ENCODE results near the gene LENG9.
"Not testable (repeated sequence)": the region's sequence is repeated elsewhere in the genome, so short reads cannot be mapped to it uniquely, and the experiment has no call there.

LENG9 gene

DNA sequence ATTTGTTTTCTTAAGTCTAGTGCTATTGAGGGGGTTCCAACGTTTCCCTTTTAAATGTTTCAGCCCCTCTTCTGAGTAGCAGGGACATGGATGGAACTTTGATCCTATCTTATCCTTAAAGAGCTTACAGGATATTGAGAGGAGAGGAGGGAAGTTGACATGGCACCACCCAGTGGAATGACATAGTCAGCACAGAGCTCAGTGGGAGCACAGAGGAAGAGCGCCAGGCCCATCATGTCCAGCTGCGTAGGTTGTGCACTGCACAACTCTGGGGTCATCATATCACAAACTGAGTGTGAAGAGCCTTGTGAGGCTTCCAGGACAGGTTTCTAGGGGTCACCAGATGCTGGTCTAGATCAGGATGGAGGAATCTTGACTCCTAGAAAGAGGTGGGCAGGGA is 14.1 kb upstream of the LENG9 start:
- no peak for DNase-seq

DNA sequence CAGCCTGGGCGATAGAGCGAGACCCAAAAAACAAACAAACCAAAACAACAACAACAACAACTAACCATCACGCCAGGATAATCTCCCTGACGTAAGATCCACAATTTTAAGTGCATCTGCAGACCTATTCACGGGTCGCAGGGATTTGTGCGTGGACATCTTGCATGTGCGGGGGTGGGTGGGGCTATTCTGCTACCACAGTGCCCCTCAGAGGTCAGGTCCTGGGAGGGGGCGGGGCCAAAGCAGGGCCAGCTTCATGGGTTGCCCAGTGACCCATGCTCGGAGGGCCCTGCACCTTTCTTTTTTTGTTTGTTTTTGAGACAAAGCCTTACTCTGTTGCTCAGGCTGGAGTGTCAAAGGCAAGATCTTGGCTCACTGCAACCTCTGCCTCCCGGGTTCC is 12.1 kb upstream of the LENG9 start:
- no peak for DNase-seq

DNA sequence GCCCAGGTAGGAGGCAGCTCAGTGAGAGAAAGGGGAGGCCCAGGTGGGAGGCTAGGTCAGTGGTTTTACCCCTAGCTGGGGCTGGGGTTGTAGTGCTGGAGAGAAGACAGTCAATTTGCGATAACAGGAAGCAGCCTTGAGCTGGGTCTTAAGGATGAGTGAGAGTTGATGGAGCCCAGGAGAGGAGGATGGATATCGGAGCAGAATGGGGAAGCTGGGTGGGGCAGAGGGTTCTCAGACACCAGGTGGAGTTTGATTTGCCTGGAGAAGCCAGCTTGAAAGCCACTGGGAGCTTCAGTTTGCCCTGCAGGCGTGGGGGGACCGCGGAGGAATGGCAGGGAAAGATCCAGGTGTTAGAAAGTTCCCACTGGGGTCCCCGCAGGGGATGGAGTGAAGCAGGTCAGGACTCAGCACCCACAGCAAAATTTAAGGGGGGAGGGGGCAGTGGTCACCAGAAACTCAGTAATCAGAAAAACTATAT is 10.4 kb upstream of the LENG9 start:
- DNase-seq, result no peak

DNA sequence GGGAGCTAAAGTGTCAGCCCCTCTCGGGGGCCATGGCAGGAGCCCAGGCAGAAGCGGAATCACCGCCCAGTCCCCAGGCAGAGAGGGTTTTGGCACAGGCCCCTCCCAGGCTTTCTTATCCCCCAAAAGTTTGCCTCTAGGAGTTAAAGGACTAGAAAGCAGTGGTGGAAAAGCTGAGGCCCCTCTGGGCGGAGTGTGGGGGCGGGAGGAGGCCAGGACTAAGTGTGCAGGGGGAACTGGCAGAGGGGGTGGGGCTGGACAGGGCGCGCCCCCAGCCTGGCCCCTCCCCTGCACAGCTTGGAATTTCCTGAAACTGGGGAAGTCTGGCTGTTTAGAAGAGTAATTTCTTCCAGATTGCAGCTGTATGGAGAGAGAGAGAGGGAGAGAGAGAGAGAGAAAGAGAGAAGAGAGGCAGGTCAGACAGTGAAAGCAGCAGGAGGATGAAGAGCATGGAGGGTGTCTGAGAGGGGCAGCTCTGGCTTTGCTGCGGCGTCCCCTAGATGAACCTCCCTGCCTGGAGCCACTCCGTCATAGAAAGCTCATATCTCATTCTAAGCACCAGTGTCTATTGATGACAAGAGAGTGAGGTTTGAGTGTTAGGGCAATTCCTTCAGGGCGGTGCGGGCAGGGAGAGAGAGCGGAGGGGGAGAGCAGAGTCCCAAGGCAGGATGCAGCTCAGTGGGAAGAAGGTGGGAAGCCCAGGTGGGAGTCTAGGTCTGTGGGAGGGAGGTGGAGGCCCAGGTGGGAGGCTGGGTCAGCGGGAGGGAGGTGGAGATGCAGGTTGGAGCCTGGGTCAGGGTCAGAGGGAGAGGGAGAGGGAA is 9.7 kb upstream of the LENG9 start, which contains the start of gene CDC42EP5:
CDC42EP5 (minus strand) TSS at position 226 of the 821 bp plus-strand sequence. CDS start 7,749 bp downstream, outside the sequence.
- no peak for DNase-seq

DNA sequence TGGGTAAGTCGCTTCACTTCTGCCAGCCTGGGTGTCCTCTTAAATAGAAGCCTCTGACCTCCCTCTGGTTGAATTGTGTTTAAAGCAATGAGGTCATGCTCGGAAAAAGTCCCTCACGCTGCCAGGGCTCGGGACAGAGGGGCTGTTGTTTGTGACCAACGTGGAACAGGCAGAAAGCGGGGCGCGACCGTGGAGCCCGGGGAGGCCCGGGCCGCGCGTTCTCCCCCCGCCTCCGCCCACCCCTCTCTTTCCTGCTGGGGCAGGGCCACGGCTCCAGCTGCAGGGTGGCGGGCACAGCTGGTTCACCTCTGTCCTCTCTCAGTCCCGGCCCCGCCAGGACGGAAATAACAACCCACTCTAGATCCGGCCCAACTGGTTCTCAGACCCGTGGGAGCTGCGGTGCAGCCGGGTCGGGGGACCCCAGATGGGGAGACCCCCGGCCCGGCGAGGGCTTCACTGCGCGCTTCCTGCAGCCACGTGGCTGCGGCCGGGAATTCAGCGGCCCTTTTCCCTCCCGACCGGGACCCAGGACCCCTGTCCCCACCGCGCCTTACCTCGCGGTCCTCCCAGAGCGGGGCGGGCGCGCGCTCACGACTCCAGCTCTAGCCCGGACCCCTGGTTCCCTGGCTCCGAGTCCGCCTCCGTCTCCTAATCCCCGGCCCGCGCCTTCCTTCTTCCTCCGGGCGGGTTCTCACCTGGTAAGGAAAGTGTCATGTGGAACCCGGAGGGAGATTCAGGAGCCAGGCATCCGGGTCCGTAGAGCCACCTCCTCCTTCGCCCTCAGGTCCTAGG is 7.6 kb upstream of the LENG9 start:
- DNase-seq, result no peak

DNA sequence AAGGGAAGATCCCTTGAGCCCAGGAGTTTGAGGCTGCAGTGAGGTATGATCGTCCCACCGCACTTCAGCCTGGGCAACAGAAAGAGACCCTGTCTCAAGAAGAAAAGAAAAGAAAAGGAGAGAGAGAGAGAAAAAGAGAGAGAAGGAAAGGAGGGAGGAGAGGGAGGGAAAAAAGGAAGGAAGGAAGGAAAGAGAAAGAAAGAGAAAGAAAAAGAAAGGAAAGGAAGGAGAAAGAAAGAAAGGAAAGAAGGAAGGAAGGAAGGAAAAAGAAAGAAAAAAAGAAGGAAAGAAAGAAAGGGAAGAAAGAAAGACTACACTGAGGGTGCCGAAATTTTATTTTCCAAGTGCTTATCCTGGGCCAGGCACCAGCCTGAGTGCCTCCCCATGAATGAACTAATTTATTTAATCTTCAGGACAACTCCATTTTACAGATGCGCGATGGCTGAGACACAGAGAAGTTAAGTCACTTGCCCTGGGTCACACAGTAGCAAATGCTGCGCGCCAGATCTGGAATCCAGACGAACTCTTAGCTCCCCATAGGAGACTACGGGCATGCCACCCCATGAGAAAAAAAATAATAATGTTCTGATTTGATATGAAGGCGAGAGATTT is 6.8 kb upstream of the LENG9 start:
- no peak for DNase-seq

DNA sequence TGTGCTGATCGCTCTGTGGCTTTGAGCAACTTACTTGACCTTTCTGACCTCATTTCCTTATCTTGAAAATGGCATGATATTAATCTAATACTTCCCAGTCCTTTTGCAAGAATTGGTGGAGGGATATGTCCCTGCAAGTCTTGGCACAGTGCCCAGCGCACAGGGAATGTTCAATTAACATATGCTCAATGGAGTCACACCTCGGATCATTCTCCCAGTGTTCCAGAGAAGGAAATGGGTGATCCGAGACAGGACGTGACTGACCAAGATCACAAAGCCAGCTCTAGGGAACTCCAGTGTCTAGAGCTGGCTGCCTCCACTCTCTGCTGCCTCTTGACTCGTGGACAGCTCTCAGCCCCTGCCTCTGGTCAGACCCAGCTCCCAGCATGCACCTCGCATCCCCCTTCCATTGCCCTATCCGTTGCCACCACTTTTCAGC is 5.9 kb upstream of the LENG9 start:
- DNase-seq, result no peak

DNA sequence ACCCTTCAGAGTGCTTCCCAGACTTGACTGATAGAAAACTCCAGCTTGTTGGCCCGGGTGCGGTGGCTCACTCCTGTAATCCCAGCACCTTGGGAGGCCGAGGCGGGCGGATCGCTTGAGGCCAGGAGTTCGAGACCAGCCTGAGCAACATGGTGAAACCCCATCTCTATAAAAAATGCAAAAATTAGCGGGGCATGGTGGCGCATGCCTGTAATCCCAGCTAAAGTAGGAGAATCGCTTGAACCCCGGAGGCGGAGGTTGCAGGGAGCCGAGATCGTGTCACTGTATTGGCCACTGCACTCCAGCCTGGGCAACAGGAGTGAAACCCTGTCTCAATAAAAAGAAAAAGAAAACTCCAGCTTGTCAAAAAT is 2.5 kb upstream of the LENG9 start:
- not testable (repeated sequence) for DNase-seq

DNA sequence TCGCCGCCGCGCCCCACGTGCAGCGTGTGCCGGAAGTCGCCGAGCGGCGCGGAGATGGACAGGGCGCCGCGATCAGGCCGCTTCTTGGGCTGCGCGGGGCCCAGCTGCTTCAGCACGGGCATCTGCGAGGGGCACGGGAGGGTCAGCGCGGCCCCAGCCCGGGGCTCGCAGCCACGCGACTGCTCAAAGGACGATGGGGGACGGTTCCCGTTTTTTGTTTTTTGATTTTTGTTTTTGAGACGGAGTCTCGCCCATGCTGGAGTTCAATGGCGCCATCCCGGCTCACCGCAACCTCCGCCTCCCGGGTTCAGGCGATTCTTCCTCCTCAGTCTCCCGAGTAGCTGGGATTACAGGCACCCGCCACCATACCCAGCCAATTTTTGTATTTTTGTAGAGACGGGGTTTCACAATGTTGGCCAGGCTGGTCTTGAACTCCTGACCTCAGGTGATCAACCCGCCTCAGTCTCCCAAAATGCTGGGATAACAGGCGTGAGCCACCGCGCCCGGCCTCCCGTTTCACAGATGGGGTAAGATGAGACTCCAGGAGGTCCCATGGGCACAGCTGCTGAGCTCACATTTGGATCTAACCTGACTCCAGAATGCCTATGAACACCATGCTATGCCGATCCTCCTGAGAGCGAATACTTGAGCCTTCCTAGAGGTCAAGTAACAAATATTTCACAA is 2.0 kb upstream of the LENG9 start:
- DNase-seq, result no peak

DNA sequence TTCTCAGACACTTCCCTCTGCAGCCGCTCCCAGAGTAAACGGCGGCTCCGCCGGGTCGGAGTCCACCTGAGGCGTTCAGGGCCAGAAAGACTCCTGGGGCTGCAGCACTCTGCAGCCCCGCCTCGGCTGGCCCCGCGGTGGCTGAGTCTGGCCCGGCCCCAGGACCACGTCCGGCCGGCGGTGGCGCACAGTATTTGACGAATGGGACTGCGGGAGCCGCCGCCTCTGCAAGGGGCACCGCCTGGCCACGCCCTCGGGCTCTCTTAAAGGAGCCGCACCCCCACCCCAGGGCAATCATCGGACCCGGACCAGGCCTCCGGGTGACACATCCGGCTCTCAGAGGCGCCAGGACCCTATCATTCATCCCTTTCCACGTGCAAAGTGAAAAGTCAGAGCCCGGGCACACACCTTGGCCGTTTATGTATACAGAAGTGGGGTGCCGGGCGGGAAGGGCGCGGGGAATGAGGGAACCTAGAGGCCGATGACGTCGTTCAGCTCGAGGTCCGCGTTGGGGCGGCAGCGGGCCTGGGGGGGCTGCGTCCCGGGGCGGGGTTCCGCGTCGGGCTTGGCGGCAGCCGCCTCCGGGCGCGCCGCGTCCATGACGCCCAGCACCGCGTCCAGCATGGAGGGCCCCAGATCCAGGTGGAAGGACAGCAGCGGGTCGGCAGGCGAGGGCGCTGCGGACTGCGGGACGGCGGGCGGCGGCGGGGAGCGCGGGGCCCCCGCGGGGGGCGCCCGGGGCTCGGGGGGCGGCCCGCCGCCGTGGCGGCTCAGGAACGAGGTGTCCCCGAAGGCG is 1.2 kb upstream of the LENG9 start:
- DNase-seq, result peak; percentile 92

DNA sequence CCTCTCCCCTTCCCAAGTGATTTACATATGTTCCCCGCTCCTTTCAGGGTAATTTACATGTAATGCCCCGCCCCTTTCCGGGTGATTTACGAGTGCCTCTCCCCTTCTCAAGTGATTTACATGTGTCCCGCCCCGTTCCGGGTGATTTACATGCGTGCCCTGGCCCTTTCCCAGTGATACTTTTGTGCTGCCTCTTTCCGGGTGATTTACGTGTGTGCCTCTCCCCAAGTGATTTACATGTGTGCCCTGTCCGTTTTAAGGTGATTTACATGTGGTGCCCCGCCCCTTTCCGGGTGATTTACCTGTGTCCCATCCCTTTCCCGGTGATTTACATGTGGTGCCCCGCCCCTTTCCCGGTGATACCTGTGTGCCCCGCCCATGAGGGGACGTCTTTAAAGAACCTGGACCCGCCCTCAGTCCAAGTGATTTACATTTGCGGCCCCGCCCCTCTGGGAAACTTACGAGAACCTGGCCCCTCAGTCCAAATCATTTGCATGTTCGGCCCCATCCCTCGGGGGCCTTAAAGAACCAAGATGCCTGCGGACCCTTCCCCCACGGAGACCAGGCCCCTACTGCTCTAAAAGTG is 559 bp upstream of the LENG9 start:
- peak; percentile 100 for DNase-seq

DNA sequence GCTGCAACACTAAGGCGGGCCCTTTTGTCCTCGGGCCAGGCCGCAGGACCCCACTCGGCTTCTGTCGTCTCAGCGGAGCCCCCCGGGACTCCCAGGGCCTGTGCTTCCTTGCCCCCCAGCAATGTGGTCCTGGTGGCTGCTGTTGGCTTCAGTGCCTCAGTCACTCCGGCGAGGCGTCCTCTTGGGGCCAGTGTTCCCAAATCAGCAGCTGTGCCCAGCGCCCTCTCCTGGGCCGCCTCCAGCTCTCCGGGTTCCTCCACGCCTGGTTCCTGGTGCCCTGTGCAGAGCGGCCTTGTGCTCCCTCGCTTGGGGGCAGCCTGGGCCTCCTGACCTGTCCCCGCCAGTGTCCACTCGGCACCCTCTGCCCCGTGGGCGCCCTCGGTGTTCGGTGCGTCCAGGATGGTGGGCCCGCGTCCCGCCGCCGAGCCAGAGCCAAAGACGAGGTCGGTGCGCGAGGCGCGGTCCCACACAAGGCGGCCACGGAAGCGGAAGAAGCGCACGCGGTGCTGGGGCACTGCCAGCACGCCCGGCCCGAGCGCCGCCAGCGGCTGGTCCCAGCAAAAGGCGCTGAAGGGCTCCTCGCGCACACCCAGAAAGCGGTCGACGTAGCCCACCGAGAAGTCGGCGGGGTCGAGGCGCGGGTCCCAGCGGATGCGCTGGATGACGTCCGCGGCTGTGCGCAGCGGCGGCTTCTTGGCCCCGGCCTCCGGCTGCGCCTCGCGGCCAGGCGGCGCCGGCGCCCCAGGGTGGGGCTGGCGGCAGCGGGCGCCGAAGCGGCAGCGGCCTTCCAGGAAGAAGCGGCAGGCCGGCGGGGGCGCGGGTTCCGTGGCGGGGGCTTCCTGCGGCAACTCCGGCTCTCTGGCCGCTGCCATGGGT is 685 bp downstream of the LENG9 start:
- peak; percentile 80 for DNase-seq

DNA sequence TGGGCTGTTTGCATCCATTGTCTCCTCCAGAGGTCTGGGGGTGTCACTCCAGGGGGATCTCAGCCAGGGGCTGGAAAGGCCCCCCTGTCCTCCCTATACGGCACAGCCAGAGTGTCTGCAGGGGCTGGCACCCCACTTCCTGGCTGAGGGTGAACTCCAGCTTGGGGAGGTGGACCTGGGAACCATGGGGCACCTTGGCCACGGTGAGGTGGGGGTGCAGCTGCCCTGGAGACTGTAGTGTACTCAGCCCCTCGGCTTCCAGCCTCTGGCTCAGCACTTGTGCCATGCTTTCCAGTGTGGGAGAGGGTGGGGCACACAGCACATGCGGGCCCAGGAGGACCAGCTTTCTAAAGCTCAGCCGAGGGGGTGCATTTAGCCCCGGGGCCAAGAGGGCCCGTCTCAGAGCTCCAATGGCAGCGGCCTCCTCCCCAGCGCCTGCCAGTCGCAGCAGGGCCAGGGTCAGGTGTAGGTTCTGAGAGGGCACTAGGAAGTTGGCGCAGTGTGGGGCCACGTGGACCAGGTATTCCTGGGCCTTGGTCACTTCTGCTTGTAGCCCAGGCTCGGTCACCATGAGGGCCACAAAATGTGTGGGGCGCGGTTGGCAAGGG is 1.4 kb downstream of the LENG9 start:
- peak; percentile 52 for DNase-seq

DNA sequence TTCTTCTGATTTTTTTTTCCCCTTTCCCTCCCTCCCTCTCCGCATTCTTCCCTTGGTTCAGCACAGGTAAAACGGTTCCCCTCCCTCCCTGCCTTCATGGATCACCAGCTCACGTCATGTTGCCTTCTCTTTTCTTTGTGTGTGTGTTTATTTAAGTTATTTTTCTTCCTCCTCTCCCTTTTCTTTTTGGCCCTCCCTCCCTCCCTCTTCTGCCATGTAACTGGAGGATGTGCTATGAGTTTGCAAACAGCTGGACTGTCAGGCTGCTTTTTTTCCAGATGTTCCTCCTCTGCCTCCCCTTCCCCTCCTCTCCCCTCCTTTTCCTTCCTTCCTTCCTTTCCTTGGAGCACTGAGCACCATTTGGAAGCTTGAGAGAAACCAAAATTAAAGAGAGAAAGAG is 2.0 kb downstream of the LENG9 start:
- no peak for DNase-seq

DNA sequence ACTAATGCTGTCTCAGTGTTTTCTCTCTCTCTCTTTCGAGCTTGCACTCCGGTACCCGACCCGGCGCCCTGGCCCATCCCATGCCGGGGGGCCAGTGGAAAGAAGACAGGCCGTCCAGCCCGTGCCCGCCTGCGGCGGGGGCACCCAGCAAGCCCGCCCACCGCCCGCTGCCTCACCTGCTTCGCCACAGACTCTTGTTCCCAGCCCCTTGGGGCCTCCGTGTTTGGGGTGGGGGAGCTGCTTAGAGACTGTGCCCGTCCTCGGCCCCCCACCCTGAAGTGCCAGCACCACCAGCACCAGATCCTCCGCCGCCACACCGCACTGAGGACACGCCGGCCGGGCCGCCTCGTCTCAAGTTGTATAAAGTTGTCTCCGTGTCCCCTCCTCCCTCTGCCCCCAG is 2.4 kb downstream of the LENG9 start:
- no peak for DNase-seq

DNA sequence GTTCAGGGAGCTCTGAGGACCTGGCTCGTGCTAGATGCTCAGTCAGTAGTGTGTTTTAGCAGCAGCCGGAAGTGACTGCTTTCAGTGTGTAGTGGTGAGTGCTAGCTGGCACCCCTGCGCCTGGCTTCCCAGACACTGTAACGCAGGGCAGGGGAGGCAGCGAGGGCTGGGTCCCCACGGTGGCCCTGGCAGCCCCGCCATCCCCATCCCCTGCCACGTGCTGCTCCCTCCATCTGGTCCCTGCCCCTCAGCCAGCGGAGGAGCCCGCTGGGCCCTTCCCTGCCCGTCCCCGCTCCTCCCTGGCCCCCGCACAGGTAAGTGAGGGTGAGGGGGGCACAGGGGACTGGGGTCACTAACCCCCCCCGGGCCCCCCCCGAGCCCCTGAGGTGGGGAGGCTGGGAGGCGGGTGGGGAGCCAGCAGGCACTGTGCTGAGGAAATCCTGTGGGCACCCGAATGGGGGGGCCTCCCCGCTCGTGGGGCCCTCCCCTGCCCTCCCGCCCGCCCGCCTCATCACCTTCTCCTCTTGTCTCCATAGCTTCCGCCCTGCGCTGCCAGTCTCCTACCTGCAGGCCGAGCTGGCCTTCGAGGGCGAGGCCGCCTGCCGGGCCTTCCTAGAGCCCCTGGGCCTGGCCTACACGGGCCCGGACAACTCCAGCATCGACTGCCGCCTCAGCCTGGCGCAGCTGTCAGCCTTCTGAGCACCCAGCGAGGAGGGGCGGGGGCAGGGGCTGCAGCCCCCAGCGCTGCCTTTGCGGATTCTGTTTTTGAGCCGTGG is 3.2 kb downstream of the LENG9 start:
- DNase-seq, result no peak

DNA sequence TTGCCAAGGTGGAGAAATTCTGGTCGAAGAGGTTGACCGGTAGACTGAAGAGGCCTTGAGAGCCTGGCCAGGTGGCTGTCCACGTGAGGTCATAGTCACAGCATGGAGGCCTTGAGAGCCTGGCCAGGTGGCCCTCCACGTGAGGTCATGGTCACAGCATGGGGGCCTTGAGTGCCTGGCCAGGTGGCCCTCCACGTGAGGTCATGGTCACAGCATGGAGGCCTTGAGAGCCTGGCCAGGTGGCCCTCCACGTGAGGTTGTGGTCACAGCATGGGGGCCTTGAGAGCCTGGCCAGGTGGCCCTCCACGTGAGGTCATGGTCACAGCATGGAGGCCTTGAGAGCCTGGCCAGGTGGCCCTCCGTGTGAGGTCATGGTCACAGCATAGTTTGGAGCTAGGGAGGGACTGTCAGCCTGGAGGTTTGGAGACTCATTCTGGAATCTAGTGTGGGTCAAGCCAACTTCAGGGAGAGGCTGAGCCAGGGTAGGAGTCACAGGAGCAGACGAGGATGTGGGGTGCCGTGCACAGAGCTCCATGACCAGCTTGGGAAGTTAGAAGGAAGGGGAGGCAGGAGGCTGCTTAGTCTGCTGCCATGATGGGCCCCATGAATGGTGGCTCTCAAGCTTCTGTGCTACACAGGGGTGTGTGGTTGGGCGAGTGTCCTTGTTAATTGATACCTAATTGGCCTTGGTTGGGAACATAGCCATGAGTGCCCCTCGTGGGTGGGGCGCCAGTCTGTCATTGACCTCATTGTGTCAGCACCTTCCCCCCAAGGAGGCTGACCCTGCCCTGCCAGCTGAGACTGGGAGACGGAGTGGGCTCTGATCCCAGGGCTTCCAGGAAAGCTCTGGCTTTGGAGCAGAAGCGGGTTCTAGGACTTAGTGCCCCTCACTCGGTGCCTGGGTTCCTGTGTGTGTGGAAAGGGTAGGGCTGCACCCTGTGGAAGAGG is 4.0 kb downstream of the LENG9 start:
- DNase-seq, result no peak

DNA sequence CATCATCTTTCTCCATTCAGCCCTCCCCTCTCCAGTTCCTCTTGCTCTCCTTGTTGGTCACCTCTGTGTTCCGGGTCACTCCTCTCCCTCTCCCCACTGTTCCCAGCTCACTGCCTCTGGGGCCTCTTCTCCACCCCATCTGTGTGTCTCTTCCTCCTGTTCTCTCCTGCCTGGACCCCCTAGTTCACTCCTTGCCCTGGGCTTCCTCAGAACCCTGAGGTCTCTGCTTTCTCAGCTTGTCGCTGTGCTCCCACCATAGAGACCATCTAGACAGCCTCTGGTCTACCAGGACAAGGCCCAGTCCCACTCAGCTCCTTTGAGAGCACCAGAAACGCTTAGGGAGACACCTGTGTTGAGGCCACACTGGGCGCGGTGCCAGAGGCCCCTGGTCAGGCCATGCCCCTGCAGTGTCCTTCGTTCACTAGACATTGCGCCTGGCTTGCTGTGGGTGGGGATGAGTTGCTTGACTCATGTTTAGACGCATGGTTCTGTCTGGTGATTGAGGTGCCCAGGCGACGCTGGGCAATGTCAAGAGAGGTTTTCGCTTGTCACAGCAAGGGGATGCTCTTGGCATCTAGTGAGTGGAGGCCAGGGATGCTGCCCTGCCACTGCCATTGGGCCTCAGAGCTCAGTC is 4.8 kb downstream of the LENG9 start:
- DNase-seq, result no peak
